ENCODE results near the gene USF2. TPM values are rescaled to one million over a fixed set of nuclear protein-coding genes. Genes with fewer than 3 reads are reported as not detected.

Gene USF2
- polyA plus RNA-seq, 3 donors: 2.7 to 248 (median 5.0) TPM

- Mint-ChIP-seq H3K27me3 (ENCODE audit: low read depth in 3 of 3) (peaks cover 1 to 4% (median 3%) of the 10 kb centered on the region in 3 donors), H3K4me3 (no peak overlapping the region), H3K36me3 (peaks cover 0 to 6% of the 10 kb centered on the region in 2 donors), H3K27ac (peak overlapping the region in 3 of 7 donors; percentile 3 to 54 (median 3)), H3K4me1 (peaks cover 31% of the 10 kb centered on the region), H3K9me3 (peaks cover 0 to 2% (median 0%) of the 10 kb centered on the region in 7 donors)
- no peak overlapping the region for H2AFZ ChIP-seq (ENCODE audit: insufficient read depth, low read depth, low read length, poor library complexity, severe bottlenecking)
- no peaks in the 10 kb centered on the region for H3K79me2 ChIP-seq (ENCODE audit: insufficient read depth, low read length)
- DNase-seq: no peak
- WGBS (ENCODE audit: insufficient coverage): 88% methylated on average over 7 of the region's 7 CpGs
- intact Hi-C loops (cut with micrococcal nuclease): loop anchor here (5.0 to 10.0 kb wide), 2 partner anchors 37 to 46 kb away; partner anchors contain the start of gene FFAR3 (in 1 of the 2)
- H4K20me1 ChIP-seq (ENCODE audit: insufficient read depth, low read length): no peaks in the 10 kb centered on the region
- TF ChIP-seq CTCF (IDR thresholded peaks at IDR 0.05): no peak
- no peaks in the 10 kb centered on the region for H3K9me3 ChIP-seq (replicated peaks in 1 of 2; ENCODE audit: control insufficient read depth in 1 of 2, insufficient read depth in 1 of 2, low read length in 2 of 2)
- no peaks in the 10 kb centered on the region for H3K27me3 ChIP-seq (ENCODE audit: control insufficient read depth in 2 of 2, insufficient read depth in 2 of 2, low read length in 2 of 2)
- peaks cover 18 to 21% of the 10 kb centered on the region in 2 donors for H3K4me1 ChIP-seq (ENCODE audit: control insufficient read depth in 1 of 2, insufficient read depth in 2 of 2, low read length in 2 of 2)
- H3K27ac ChIP-seq (ENCODE audit: low read depth in 1 of 2, low read length in 2 of 2): no peak overlapping the region
- H3K9ac ChIP-seq (ENCODE audit: insufficient read depth, low read length, poor library complexity, severe bottlenecking): no peak overlapping the region
- no peak overlapping the region for H3K4me2 ChIP-seq (replicated peaks; ENCODE audit: extremely low read depth, low read length, poor library complexity, severe bottlenecking)
- no peak overlapping the region for H3K4me3 ChIP-seq (replicated peaks in 1 of 3; ENCODE audit: low read depth in 2 of 3, low read length in 3 of 3)
- no peaks in the 10 kb centered on the region for H3K36me3 ChIP-seq (replicated peaks in 1 of 2; ENCODE audit: control insufficient read depth in 1 of 2, insufficient read depth in 2 of 2, low read length in 2 of 2)
Observed at GRCh38 chr19:35308910-35309309, 40.1 kb downstream of the USF2 start.

DNA sequence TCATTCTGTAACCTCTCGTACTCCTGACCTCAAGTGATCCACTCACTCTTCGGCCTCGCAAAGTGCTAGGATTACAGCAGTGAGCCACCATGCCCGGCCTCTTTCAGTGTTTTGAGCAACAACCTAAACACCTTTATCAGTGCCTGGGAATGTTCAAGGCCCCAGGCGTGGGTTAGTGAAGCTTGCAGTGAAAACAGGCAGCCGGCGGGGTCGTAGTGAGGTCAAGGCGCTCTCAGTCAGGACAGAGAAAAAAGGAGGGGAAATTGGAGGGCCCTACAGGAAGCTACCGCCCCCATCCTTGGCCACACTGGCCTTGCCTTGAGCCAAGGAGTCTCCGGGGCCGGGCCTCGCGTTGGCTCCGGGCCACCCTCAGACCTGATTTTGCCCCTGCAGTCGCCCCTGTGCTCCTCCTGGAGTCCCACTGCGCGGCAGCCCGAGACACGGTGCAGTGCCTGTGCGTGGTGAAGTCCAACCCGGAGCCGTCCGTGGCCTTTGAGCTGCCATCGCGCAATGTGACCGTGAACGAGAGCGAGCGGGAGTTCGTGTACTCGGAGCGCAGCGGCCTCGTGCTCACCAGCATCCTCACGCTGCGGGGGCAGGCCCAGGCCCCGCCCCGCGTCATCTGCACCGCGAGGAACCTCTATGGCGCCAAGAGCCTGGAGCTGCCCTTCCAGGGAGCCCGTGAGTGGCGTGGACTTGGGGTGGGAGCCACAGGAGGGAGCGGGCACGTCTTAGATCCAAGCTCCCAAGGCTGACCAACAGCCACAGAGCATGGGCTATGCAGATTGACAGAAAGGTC, 40.9 kb downstream of the USF2 start:
- Mint-ChIP-seq H3K9me3 (peaks cover 0 to 2% (median 0%) of the 10 kb centered on the region in 7 donors), H3K27me3 (ENCODE audit: low read depth in 3 of 3) (peaks cover 1 to 6% (median 3%) of the 10 kb centered on the region in 3 donors), H3K4me1 (peaks cover 31% of the 10 kb centered on the region), H3K36me3 (peaks cover 0 to 6% of the 10 kb centered on the region in 2 donors), H3K27ac (peak overlapping the region in 2 of 7 donors; percentile 3), H3K4me3 (no peak overlapping the region)
- WGBS (ENCODE audit: insufficient coverage): 94% methylated on average over 43 of the region's 47 CpGs
- H3K4me2 ChIP-seq (replicated peaks; ENCODE audit: extremely low read depth, low read length, poor library complexity, severe bottlenecking): no peak overlapping the region
- H3K36me3 ChIP-seq (replicated peaks in 1 of 2; ENCODE audit: control insufficient read depth in 1 of 2, insufficient read depth in 2 of 2, low read length in 2 of 2): no peaks in the 10 kb centered on the region
- intact Hi-C loops (cut with micrococcal nuclease): loop anchor here (5.0 to 10.0 kb wide), 2 partner anchors 37 to 45 kb away; partner anchors contain the start of gene FFAR3 (in 1 of the 2)
- H3K27me3 ChIP-seq (ENCODE audit: control insufficient read depth in 2 of 2, insufficient read depth in 2 of 2, low read length in 2 of 2): no peaks in the 10 kb centered on the region
- H3K9me3 ChIP-seq (replicated peaks in 1 of 2; ENCODE audit: control insufficient read depth in 1 of 2, insufficient read depth in 1 of 2, low read length in 2 of 2): no peaks in the 10 kb centered on the region
- H2AFZ ChIP-seq (ENCODE audit: insufficient read depth, low read depth, low read length, poor library complexity, severe bottlenecking): no peak overlapping the region
- H3K4me3 ChIP-seq (replicated peaks in 1 of 3; ENCODE audit: low read depth in 2 of 3, low read length in 3 of 3): no peak overlapping the region
- no peak overlapping the region for H3K27ac ChIP-seq (ENCODE audit: low read depth in 1 of 2, low read length in 2 of 2)
- no peak for DNase-seq
- peaks cover 18 to 21% of the 10 kb centered on the region in 2 donors for H3K4me1 ChIP-seq (ENCODE audit: control insufficient read depth in 1 of 2, insufficient read depth in 2 of 2, low read length in 2 of 2)
- no peaks in the 10 kb centered on the region for H4K20me1 ChIP-seq (ENCODE audit: insufficient read depth, low read length)
- TF ChIP-seq CTCF (IDR thresholded peaks at IDR 0.05): no peak
- H3K79me2 ChIP-seq (ENCODE audit: insufficient read depth, low read length): no peaks in the 10 kb centered on the region
- no peak overlapping the region for H3K9ac ChIP-seq (ENCODE audit: insufficient read depth, low read length, poor library complexity, severe bottlenecking)
